NCI-H524 treated with DMSO at 0.1 percent for 48 hours (cell line): Measurements from ENCODE around the gene GLRX.

ENCODE experiments used
- DNase-seq: peaks from one replicate; lab custom pipeline; 2025; lab: John Stamatoyannopoulos, UW

The GLRX gene

DNA sequence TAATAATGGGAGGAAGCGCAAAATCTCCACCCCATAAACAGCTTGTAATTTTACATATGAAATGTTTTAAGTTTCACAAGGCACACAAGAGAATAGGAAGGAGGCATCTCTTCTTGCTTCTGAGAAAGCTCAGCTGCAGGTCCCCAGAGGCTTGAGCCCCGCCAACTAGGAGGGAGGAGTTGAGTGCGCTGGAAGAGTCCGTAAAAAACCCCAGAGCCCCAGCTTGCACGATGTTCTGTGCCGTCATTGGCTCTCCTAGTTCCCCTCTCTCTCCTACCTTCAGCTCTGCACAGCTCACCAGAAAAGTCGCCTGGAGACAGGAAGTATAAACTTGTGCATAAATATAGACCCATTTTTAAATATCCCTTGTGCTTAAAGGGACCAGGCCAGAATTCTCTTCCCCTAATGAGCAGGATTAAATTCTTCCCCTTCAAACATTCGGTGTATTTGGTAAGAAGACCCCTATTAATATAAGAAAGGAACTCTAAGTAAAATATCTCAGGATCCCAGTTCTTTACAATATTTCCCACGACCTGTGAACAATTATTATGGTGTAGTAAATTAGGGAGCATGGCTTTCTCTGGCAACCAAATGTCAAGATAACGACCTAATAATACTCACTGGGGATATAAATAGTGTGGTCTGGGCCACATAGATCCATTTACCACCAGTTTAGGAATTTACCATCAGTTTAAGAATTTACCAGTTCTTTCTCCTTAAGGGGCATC lies 13.7 kb downstream of the GLRX start:
- DNase-seq, result no peak

DNA sequence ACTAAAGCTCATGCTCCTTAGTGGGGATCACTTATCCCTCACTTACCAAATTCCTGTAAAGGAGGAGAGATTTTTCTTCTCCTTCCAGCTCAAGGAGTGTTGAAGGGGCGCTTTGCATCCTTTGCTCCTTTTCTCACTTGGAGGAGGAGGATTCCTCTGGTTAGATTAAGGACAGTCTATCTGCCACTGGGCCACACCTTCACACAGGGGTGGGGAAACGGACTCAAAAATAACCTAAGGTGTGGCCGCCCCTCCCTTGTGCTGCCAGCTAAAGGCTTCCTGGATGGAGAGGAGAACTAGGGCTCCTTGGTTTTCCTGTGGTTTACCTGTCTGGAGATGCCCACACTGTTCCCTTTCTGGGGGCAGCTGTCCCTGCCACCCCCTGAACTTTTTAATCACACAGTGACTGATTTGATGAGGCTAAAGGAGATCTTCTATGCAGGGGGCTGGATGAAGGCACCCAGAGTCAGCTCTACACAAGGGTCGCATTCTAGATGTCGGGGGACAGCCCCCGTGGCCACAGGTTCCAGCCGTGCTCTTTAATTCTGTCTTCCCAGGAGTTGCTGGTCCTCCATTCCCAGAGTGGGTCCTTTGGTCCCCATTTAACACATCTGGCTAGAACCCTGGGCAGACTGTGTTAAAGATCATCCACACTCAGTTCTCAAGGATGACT lies 14.4 kb downstream of the GLRX start:
- DNase-seq, result no peak

GRCh38 chr5:95806687-95807086 lies 15.8 kb downstream of the GLRX start:
- no peak for DNase-seq

- no peak for DNase-seq
Measured at GRCh38 chr5:95804736-95805539, 17.6 kb downstream of the GLRX start.

DNA sequence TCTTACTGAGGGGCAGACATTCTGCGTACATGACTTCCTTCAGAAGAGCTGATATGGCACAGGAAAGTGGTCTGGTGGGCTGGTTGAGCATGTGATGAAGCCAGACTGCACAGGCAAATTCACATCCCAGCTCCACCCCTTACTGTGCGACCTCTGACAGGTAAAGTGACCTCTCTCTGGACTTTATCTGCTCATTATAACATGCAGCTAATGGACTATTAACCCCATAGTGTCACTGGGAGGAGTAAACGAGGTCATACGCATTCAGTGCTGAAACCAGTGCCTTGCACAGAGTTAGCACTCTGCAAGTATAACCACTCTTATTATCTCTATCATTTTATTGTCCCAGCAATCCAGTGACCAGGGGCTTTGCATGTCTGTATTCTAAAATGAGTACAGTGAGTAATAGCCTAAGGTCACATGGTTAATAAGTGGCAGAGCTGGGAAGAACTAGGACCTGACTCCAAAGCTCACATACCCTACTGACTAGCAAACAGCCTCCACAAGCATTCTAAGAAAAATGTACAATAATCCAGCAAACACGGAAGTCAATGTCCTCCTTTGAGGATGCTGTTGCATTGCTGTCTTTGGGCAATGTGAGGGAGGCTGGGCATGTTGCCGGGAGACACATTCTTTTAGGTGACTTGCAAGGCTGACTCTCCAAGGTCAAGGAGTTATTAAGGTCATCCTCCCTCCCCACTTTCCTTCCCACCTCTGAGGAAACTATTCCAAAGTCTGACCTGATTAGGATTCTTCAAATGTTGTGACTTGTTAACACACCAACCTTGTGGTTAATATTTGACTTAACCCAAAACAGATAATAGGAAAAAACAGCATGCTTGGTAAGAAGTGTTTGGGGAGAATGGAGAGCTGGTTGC lies 19.0 kb downstream of the GLRX start:
- no peak for DNase-seq

DNA sequence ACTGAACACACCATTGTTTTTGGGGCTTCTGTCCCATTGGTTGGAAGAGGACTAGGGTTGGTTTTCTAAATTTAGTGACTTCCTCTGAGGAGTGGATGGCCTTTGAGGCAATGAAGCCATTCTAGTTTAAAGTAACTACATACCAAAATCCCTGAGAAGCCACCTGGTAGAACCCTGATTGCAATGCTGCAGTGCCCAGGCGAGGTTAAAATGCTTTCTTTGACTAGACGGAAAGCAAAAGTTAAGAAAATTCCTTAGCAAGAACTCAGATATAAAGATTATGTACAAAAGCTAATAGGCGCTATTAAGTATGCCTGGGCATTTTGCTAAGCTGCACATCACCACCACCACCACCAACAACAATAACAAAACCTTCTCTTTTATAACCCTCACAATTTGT lies 20.6 kb downstream of the GLRX start:
- DNase-seq, result no peak

GRCh38 chr5:95801532-95801931 lies 21.0 kb downstream of the GLRX start:
- no peak for DNase-seq

DNA sequence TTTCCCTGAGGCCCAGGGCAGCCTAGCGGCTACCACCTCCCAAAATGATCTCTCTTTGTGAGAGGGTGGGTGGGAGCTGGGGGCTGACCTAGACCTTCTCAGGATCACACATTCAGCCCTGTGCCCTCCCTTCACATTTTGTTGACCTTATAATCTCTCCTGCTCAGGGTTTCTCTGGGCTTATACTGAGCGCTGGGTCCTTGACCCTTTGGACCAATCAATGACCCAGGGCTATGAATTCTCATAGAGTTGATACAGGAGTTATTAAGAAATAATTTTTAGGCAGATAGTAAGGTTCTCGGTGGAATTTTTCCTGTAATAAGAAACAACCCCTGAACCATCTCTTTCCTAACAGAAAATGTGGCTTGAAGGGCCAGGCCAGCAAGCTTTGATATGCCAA lies 22.0 kb downstream of the GLRX start:
- DNase-seq, result no peak

DNA sequence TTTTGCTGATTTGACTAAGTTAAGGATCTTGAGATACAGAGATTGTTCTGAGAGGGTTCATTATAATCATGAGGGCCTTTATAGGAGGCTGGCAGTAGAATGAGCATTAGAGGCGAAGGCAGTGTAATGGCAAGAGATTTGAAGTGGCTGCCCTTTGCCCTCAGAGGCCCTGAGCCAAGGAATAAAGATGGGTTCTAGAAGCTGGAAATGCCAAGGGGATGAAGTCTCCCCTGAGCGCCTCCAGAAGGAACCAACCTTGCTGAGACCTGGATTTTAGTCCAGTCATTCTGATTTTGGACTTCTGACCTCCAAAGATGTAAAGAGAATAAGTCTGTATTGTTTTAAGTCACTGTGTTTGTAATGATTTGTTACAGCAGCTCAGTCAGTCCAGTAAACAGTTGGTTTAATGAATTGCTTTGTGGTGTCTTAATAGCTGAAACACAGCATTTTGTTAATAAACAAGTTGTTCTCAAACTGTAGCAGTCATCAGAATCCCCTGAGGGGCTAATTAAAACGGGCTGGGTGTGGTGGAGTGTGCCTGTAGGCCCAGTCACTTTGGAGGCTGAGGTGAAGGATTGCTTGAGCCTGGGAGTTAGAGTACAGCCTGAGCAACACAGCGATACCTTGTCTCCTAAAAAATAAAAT lies 23.2 kb downstream of the GLRX start:
- DNase-seq, result no peak

DNA sequence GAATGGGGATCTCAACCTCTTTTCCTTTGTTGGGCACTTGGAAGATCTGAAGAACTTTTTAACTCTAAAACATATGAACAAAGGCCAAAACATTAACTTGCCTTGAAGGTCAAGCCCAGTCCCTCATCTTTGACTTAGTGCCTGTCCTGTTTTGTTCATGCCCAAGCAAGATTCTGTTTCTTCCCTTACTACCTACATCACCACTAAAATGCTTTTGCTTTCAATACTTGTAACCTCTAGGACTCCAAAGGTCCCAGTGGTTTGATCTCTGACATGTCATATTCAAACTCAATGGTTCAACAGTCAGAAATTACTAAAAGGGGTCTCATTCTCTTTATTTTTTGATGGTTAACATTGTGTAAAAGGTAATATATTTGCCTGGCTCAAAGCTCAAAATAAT lies 24.0 kb downstream of the GLRX start:
- DNase-seq, result no peak

DNA sequence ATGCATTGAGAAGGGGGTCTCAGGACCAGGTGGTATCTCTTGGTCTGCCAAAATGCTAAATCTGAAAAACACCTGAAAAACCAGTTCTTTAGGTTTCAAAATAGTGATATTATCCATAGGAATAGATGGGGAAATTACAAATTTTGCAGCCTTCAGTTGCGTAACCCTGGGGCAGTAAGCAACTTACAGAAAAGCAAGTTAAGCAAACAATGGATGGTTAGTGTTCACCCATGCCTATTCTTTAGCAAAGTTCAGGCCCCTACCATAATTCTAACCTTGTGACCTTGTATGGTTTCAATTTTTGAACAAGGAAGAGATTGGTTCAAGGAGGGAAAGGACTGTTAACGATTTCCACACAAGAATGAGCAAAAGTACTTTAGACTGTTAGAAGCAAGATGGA lies 24.5 kb downstream of the GLRX start:
- no peak for DNase-seq

DNA sequence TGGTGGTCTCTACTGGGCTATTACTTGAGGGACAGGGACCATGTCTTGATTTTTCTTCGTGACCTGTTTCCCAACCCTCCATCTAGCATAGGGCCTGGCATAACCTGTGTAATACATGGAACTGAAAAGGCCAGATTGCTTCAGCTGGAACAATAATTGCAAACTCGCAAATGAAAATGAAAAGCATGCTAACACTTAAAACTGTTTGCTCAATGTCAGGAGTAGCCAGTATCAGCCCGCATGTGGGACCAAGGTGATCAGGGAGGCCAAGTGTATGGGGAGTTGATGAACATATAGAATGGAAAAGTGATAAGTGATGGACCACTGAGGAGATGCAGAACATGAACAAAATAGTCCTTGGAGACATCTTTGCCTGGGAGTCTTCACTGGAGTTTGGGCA lies 25.2 kb downstream of the GLRX start:
- DNase-seq, result no peak

GRCh38 chr5:95794070-95794516 lies 28.4 kb downstream of the GLRX start:
- DNase-seq, result no peak

DNA sequence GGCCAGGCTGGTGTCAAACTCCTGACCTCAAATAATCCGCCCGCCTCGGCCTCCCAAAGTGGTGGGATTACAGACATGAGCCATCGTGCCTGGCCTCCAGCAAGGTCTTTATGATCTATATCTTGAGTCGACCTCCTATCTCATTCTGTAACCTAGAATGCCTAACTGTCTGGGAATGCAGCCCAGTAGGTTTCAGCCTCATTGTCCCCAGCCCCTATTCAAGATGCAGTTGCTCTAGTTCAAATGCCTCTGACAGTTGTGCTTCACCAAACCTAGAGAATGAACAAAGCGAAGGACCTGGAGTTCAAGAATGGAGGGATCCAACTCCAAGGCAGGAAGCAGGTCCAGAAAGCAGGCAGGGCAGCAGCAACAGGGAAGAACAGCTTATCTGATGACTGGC lies 30.8 kb downstream of the GLRX start:
- DNase-seq, result no peak

- no peak for DNase-seq
Measured at GRCh38 chr5:95788493-95788892, 34.0 kb downstream of the GLRX start.

DNA sequence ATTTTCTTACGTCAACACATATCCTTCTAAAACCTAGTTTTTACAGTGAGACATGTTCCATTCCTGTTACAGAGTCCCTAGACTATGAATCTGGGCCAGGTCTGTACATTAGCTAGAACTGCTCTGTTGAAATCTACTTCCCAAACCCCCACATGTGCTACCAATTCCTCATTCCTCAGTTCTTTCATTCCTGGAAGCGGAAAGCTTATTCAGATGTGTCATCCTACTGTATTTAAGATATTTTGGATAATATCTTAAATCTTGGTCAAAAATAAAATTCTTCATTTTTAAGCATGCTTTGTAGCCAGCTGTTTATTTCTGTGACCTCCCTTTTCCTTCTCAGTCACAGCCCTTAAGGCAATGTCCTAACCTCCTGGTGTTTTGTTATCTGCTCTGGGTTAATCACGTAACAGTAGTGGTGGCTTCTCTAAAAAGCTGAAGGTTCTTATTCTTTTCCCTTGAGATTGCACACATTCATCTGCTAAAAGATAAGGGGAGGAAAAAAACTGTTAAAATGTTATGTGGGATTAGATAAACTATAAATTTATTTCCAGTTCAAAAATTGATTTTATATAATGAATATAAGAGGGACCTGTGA lies 35.6 kb downstream of the GLRX start:
- no peak for DNase-seq

- no peak for DNase-seq
Measured at GRCh38 chr5:95784514-95785302, 37.8 kb downstream of the GLRX start.

- DNase-seq, result no peak
Measured at GRCh38 chr5:95783661-95784060, 38.9 kb downstream of the GLRX start.

- no peak for DNase-seq
Measured at GRCh38 chr5:95782181-95782580, 40.3 kb downstream of the GLRX start.

- no peak for DNase-seq
Measured at GRCh38 chr5:95781101-95781583, 41.4 kb downstream of the GLRX start.
